Activated CD8-positive, alpha-beta memory T cell treated with anti-CD3 and anti-CD28 coated beads, Interleukin-2, amount 50 U/mL, for 4 hours (primary cell): ENCODE results near the gene CXADR.

Experiments used
- DNase-seq: peaks from one replicate; pipeline ENCODE4 v3.0.0-alpha.2; 2020

Gene CXADR

GRCh38 chr21:17545007-17545406 is 32.2 kb downstream of the CXADR start:
- no peak for DNase-seq

DNA sequence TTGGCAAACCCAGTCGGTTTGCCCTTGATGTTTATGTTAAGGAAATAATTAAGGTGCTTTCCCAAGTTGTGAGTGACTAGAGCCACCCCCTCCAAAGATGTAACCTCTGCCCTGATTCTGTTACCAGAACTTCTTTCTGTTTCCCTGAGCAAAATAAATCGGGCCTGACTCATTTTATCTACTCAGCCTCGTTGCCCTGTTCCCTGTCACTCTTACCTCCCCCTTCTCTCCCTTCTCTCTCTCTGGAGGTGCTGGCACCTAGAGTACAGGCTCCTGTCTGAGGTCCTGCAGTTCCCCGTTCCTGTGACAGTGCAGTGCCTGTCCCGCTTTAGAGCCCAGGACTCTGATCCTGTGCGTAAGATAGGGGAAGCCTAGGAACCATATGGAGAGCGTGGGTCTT is 35.4 kb downstream of the CXADR start:
- DNase-seq: no peak

DNA sequence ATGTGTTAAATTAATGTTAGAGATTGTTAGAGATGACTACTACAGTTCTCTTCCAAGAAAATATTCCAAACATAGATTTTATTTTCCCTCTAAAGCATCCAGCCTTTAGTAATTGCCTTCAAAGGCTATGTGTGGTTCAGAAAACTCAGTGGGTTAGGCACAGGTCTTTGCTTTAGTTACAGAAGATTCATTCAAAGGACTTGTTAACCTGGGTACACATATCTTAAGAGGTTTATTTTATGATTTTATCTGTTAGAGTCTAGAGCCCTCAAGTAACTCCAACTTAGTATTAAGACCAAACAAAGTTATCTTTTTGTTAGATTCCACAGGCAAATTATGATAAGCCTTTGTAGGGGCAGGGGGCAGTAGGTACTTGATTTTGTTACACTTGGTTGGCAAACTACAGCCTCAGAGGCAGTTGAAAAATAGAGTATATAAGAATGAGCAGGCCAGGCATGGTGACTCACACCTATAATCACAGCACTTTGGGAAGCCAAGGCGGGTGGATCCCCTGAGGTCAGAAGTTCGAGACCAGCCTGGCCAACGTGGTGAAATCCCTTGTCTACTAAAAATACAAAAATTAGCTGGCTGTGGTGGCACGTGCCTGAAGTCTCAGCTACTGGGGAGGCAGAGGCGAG is 37.9 kb downstream of the CXADR start:
- DNase-seq: no peak

DNA sequence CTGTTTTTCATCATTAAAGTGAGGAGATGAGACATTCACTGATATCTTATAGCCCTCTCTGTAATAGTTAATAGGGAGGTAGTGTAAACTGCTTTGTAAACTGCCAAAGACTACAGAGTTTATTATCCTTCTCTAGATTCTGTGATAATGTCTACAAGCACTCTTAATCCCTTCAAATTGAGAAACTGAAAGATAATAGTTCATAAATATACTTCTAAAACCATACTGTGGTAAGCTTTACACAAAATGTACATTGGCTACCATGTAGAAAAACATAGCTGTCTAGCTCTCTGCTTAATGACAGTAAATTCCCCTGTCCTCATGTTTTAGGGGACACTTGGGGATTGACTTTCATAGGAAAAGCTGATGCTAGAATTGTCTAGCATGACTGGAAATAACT is 39.6 kb downstream of the CXADR start:
- no peak for DNase-seq

DNA sequence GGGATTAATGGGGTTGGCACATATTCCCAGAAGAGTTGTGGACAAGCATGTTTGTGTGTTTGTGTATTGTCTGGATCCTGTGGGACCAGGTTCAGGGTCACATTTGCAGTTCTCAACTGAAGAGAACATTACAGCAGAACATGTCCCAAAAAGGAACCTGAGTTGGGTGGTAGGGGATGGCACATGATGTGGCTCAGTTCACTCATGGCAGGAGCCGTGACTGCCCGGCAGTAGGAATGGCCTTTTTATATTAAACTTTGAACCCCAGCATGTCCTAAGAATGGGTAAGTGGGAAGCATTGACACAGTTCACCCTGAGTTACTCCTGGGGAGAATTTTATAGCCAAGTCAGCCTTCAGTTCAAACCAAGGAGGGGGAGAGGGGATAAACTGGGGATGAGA is 41.3 kb downstream of the CXADR start:
- DNase-seq: no peak

DNA sequence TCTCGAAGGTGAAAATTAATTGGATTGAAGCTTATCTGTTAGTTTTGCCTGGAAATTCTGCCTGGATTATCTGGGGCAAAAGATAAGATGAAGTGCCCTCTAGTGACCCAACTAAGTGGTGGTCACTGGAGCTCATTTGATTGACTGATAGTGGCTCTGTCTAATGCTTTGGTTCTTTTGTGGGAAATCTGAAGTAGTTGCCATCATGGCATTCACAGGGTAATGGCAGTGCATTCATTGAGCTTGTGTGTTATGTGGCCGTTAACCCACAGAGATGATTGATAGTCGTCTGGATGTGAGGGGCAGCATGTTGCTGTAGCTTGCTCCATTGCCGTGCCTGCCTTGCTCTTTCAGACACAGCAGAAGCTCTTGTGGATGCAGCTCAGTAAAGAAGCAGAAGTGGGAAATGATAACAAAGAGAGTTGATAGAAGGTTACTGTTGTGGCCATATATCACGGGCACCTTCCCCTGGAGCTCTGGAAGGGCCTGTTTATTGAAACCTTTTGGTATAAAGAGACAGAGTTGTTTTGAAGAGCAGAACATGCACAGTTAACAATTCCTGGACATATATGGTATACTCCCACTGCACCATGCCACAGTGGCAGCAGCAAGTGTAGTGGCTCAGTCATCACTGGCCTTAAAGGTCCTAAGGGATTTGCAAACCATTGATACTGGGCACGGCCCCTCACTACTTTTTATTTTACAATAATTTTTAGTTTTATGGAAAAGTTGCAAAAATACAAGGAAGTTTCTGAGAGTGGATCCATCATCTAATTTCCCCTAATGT is 42.0 kb downstream of the CXADR start:
- no peak for DNase-seq

GRCh38 chr21:17560377-17561025 is 47.7 kb downstream of the CXADR start:
- no peak for DNase-seq

DNA sequence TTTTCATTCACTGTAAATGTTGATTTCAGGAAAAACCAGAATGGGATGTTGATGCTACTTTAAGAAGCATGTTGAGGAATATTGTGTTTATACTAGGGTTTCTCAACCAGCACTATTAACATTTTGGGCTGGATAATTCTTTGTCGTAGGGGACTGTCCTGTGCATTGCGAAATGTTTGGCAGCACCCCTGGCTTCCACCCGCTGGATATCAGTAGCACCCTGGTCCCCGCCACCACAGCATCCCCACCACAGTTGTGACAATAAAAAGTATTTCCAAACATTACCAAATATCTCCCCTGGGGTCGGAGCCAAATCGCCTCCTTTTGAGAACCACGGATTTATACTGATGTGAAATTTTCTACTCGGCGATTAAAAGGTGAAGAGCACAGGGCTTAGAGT is 57.9 kb downstream of the CXADR start:
- no peak for DNase-seq

- DNase-seq: no peak
Observed at GRCh38 chr21:17572431-17572830, 59.6 kb downstream of the CXADR start.

GRCh38 chr21:17575076-17575475 is 62.2 kb downstream of the CXADR start:
- no peak for DNase-seq

DNA sequence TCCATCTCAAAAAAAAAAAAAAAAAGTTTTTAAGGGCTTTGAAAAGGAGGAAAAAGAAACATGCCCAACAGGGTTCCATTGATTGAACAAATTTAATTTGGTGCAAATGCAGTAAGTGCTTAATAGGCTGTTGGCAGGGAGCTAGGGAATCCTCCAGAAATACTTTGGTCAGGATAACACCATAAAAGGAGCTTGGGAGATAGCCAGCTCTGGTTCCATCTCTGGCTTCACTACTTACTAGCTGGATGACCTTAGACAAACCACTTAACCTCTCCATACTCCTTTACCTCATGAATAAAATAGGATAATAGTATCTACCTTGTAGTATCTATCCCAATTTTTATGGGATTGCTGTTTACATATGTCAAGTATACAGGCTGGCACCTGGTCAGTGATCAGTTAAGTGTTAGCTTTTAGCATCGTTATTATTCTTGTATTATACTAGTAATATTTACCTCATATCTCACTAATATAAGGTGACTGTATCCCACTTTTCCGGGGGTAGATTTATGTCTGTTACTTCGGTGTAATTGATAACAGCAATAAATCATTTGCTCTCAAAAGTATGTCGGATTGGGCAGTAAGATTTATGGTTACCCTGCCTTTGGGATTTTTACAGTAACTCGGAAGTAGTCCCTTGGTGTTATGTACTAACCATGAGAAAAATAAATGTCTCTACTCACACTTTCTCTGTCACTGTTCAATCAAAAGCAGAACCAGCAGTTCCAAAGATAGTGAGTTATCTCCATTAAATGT is 63.4 kb downstream of the CXADR start:
- DNase-seq: no peak

GRCh38 chr21:17577701-17578100 is 64.9 kb downstream of the CXADR start:
- DNase-seq: no peak

- DNase-seq: no peak
Observed at GRCh38 chr21:17578162-17578561, 65.3 kb downstream of the CXADR start.

DNA sequence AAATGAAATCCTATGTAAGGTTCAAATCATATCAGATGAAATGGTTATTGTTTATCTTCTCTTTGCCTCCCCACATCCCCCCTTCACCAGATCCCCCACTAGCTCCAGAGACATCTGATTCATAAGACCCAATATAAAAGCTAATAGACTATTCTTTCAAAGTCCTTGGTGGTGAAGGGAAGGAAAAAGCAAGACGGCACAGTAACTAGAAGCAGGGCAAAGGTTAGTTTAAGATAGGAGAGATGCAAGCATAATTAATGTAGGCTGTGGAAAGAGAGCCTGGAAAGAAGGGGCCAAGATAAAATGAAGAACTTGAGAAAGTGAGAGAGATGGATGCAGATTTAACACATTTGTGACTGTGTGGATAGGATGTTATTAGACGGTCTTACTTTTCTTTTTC is 66.0 kb downstream of the CXADR start:
- DNase-seq: no peak

- no peak for DNase-seq
Observed at GRCh38 chr21:17580319-17580718, 67.5 kb downstream of the CXADR start.

DNA sequence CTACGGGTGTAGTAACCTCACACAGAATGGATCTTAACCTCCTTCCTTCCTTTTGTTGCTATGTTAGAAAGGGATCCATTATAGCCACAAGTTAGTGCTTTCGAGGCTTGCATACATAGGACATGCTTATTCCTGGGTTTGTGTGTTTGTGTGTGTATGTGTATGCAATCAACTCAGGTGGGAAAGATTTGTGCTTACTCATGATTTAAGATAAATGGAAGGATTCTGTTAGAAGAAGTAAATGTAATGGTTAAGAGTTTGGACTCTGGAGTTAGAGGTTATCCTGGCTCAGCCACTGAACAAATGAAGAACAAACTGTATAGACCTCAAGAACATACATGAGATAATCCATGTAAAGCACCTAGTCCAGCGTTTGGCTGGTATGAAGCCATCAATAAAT is 71.1 kb downstream of the CXADR start:
- DNase-seq: no peak

DNA sequence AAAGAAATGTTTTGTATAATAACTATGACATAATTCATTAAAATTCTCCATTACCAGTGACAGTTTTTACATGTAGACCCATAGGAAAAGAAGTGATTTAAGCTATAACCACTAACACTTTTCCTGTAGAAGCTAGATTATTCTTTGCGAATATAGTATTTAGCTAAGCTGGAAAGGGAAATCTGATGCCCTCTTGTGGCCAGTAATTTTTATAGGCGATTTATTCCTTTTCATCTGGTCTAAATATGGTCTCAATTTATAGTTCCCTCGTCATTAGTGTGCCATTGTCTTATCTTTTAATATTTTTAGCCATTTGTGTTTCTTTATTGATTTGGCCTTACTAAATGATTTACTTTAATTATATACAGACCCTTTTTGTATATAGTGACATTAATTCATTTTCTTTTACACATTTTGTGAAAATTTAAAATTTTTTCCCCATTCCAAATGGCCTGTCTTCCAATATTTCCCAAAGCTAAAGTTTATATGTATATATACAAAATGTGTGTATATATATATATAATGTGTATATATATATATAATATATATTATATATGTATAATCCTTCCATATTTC is 73.1 kb downstream of the CXADR start:
- DNase-seq: no peak

DNA sequence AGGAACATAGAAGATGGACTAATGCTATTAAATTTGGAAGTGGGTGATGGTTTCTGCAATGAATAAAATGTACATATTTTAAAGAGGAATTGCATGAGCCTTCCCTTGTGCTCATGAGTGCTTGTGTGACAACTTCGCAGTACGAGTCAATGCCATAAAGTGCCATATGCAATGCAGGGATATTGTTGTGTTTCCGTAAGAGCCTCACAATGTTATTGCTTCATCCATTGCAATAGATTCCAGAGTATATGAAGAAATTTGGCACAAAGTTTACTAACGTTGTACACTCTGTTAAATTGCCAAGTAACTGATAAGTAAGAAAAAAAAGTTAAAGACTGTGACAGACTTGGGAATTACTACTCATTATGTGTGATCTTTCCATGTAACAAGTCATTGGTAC is 77.6 kb downstream of the CXADR start:
- DNase-seq: no peak

- no peak for DNase-seq
Observed at GRCh38 chr21:17597680-17598079, 84.8 kb downstream of the CXADR start.

- DNase-seq: no peak
Observed at GRCh38 chr21:17598437-17598836, 85.6 kb downstream of the CXADR start.

- DNase-seq: no peak
Observed at GRCh38 chr21:17602874-17603273, 90.0 kb downstream of the CXADR start.

DNA sequence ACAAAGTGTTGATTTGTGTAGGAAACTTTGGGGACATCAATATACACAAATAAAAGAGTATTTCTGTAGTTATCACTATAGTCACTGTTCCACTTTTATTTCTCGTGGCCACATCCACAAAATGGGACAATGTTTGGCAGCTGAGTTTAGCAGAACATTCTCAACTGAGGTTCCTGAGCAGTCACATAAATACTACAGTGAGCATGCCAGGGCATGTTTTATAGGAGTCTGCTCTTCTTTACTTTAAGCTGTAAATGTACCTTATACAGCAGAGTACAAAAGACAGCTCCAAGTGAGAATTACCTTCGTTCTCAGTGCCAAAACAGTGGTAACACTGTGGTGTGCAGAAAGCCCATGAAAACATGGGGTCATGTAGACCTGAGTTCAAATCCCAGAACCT is 94.8 kb downstream of the CXADR start:
- DNase-seq: no peak

- no peak for DNase-seq
Observed at GRCh38 chr21:17609681-17610080, 96.8 kb downstream of the CXADR start.
